GM19452 (cell line): ENCODE results near the gene FBXO33.
"Not testable (repeated sequence)": the region's sequence is repeated elsewhere in the genome, so short reads cannot be mapped to it uniquely, and the experiment has no call there.

Experiments
- ATAC-seq: cut with Tn5 transposase; IDR thresholded peaks from one replicate; pipeline ENCODE4 v1.9.1; 2021; ENCODE audit not compliant: unreplicated experiment

FBXO33 gene

DNA sequence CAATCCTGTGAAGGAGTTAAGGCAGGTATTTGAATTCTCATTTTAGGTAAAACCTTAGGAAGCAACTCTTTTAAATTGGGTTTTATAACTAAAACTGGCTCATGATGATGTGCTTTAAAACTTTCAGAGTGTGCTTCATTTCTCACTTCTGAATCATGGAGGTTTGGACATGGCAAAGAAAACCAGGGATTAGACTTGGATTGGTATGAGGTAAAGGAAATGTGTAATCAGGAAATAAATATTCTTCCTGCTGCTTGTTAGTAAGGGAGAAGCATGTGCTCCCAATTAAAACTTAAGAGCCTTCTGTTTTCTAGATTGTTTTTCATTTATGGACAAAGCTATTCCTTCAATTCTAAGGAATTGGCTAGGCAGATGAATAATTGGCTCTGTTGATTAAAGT lies 57.4 kb downstream of the FBXO33 start:
- no peak for ATAC-seq

DNA sequence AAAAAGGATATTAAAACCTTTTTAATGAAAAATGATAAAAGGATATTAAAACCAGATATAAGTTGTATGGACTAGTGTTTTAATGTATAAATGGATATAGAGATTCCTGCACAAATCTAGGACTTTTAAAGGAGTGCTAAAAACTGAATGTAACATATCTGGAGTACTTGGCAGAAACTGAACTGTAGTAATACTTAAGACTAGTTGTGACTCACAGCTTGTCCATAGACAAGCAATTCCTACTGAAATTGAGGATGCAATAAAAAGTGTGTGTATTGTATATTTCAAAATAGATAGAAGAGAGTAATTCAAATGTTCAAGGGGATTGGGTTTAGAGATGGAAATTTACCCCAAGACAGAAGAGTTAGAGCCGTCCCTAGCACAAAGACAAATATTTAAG lies 59.6 kb downstream of the FBXO33 start:
- ATAC-seq, result no peak

DNA sequence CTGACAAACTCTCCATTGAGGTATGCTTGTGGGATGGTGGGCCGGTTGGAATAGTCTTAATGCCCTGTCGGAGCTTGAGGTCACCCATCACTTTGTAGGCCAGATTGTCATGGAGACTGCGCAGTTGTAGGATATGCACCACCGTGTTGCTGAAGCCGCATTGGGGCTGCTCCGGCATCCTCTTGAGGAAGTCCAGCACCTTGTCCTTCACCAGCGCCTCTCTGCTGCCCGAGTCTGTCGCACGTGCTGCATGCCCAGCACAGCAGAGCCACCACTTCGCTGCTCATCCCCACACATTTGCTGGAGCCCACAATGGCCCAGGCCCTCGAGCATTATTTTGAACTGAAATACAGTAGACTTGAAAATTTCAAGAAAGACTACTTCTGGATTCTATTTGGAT lies 61.8 kb downstream of the FBXO33 start:
- ATAC-seq, result no peak

DNA sequence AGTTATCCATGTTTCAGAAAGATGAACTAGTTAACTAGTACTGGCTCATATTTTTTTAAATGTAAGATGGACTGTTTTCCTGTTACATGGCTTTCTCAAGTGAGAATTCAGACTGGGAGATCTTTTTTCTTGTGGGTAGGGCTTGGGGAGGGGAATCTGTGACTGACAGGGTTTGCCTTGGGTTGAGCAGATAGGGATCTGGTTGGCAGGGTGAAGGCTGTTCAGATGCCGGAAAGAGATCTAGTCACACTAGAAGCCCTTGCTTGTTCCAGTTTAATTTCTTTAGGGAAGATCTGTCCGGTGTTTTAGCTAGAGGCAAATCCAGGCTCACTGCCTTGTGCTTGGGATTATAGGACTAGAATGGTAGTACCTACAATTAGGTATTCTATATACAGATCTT lies 63.2 kb downstream of the FBXO33 start:
- no peak for ATAC-seq

DNA sequence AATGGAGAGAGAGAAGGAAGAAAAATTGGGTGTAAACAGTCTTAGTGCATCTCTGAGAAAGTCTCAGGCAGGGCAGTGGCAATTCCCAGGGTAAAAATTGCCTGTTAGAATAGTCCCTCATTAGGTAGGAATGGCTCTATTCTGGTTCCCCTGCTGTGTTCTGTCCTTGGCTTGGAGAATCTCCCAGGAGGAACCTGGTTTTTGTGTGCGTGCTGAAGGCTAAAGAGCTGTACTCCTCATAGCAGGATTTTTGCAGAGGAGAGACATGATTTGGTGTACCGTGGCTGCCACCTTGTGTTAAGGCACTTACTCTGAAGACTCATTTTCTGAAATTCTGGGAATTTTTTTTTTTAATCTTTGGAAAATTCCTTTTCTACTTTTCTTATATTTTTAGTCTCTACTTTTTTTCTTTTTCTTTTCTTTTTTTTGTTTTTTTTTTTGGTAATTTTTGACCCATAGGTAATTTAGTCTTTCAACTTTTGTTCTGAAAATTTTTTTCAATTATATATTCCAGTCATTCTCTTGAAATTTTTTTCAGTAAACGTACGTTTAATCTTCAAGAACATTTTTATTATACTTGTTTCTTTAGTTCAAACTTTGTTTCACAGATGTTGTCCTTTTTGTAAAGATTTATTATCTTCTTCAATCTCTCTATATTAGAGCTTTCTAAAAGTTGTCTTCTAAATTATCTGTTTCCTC lies 63.8 kb downstream of the FBXO33 start:
- no peak for ATAC-seq

DNA sequence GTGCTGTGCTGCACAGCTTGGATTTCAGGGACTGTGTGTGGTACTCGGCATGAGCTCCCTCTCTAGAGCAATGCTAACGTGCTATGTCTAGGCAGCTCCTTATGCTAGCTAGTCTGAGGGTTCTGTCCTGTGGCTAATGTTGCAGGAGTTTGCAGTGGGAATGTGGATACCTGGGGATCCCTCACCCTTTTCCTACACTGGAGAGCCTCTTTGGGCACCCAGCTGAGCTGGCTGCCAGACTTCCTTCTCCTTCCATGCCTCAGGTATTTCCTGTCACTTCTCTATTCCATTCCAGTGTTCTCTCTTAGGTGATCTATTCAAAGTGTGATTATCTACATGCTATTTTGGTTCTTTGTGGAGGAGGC lies 64.9 kb downstream of the FBXO33 start:
- no peak for ATAC-seq

DNA sequence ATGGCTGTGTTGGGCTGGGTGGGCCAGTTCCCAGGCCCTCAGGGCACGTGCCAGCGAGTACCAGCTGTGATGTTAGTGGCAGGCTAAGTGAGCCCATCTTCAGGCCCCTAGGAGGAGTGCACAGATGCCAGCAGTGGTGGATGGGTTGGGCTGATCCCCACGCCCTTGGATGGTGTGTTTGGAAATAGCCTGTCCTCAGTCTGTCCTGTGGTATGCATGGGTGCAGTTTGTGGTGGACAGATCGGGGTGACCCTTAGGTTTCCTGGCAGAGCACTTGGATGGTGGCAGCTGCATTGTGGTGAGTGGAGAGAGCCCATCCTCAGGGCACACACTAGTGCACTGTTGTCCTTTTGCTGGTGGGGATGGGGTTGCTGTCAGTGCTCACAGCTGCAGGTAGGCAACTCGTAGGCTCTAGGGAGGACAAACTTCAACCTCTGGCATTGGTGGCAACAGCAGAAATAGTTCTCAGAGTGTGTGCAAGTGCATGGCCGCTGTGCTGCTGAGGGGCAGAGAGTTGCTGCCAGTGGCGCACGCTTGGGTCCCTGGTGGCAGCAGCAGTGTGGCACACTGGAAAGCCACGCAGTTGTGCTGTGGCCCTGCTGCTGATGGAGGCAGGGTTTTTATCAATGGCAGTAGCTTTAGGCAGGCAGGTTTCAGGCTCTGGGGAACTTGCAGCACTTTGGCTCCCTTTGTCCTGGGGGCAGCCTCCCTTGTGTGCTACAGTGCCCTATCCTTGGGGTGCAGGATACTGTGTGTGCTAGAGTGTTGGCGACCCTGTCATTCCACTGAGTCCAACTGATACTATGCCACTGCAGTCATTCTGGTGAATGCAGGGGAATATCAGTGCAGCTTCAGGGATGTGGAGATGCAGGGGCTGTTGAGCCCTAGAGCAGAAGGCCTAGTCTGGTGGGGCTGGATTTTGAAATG lies 65.5 kb downstream of the FBXO33 start:
- ATAC-seq, result no peak

DNA sequence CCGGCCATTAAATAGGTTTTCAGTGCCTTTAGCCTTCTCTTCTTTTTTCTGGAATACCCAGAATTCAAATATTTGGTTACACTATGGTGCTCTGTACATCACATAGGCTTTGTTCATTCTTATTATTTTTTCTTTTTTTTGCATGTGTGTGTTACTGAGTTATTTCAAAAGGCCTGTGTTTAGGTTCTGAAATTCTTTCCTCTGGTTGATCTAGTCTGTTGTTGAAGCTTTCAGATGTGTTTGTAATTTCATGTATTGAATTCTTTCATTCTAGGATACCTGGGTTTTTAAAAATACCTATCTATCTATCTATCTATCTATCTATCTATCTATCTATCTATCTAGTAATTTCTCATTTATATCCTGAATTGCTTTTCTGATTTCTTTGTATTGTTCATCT lies 66.9 kb downstream of the FBXO33 start:
- no peak for ATAC-seq

DNA sequence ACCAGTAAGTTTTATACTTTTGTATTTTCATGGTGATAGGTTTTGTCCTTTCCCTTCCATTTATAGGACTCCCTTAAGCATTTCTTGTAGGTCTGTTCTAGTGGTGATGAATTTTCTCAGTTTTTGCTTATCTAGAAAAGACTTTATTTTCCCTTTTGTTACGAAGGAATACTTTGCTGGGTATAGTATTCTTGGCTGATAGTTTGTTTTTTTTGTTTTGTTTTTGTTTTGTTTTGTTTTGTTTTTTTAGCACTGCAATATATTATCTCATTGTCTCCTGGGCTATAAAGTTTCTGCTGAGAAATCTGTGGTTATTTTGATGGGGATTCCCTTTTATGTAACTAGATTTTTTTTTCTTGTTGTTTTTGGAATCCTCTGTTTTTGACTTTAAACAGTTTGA lies 67.7 kb downstream of the FBXO33 start:
- no peak for ATAC-seq

DNA sequence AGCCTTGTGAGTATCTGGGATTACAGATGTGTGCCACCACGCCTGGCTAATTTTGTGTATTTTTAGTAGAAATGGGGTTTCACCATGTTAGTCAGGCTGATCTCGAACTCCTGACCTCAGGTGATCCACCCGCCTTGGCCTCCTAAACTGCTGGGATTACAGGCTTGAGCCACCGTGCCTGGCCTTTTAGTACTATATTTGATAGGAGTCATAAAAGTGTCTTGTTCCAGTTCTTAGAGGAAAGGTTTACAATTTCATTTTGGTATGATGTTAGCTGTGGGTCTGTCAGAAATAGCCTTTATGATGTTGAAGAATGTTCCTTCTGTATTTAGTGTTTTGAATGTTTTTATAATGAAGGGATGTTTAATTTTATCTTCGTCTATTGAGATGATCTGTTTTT lies 70.7 kb downstream of the FBXO33 start:
- ATAC-seq, result not testable (repeated sequence)

DNA sequence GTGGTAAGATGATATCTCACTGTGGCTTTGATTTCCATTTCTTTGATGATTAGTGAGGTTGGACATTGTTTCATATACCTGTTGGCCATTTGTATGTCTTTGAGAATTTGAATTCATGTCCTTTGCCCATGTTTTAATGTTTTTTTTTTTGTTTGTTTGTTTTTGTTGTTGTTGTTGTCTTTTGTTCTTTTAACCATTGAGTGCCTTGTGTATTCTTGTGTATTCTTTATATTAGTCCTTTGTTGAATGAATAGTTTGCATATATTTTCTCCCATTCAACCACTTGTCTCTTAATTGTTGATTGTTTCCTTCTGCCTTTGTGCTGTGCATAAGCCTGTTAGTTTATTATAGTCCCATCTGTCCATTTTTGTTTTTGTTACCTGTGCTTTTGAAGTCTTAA lies 71.9 kb downstream of the FBXO33 start:
- no peak for ATAC-seq

DNA sequence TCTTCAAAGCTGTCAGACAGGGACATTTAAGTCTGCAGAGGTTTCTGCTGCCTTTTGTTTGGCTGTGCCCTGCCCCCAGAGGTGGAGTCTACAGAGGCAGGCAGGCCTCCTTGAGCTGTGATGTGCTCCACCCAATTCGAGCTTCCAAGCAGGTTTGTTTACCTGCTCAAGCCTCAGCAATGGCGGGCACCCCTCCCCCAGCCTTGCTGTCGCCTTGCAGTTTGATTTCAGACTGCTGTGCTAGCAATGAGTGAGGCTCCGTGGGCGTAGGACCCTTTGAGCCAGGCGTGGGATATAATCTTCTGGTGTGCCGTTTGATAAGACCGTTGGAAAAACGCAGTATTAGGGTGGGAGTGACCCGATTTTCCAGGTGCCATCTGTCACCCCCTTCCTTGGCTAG lies 73.2 kb downstream of the FBXO33 start:
- ATAC-seq, result not testable (repeated sequence)

DNA sequence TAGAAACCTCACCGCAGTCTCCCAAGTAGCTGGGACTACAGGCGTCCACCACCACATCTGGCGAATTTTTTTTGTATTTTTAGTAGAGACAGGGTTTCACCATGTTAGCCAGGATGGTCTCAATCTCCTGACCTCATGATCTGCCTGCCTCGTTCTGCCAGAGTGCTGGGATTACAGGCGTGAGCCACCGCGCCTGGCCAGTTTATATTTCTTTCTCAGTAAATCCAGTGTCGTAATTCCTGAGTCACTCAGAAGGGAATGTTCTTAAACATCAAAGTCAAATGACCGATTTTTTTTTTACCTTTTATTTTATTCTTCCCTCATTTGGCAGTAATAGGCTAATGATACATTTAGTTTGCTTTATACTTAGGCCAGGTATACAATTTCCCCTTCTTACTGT lies 80.5 kb downstream of the FBXO33 start:
- ATAC-seq, result no peak

DNA sequence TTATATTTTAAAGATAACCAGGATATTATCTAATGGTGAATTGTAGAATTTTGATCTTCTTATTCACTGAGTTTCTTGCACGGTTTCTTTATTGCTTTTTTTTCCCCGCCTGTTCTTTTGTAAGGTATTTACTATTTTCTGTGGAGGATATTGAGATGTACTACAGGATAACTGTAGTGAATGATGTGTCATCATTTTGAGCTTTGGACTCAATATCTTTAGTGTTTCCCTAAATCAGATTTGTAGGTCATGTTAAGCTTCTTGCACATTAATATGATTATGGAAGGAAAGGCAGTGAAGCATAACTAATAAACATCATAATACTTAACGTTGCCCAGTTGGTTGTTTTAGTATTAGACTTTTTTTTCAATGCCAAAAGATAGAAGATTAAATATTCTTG lies 81.4 kb downstream of the FBXO33 start:
- no peak for ATAC-seq
